K562 (cell line): ENCODE results near the gene GCSAM. TPM values are rescaled to one million over a fixed set of nuclear protein-coding genes. Genes with fewer than 3 reads are reported as not detected.

ENCODE experiments used
- PBX2 ChIP-seq, 2 experiments: IDR thresholded peaks in 1 of 2; conservative IDR thresholded peaks in 1 of 2; 2 replicates each; pipeline ENCODE4 v1.6.1; 2016; ENCODE audit warnings: low read depth in 2 of 2, mild to moderate bottlenecking in 1 of 2, missing compliant biosample characterization in 1 of 2, missing genetic modification characterization in 1 of 2, moderate library complexity in 1 of 2
- RAD21 ChIP-seq, 2 experiments: fragments of 250-450 bp in 1 of 2; fragments of 450-650 bp in 1 of 2; sonication (Bioruptor Pico) in 1 of 2; formaldehyde crosslinking in 1 of 2; IDR thresholded peaks in 1 of 2; conservative IDR thresholded peaks in 1 of 2; 2 replicates each; pipeline versions ENCODE4 v1.4.0 to v1.8.0; 2020 to 2022; ENCODE audit warnings: mild to moderate bottlenecking in 2 of 2, moderate library complexity in 1 of 2
- TAF15 ChIP-seq: fragments of 200-400 bp; formaldehyde crosslinking; IDR thresholded peaks from 2 replicates; pipeline ENCODE4 v1.6.1; 2017; ENCODE audit warnings: mild to moderate bottlenecking, low read depth, low read length, moderate library complexity
- ZNF589 ChIP-seq: fragments of 200-800 bp; sonication (Bioruptor generic); IDR thresholded peaks from 2 replicates; pipeline ENCODE4 v1.6.1; 2016; ENCODE audit warnings: low read depth, missing genetic modification characterization, missing compliant biosample characterization
- polyA plus RNA-seq, 8 experiments: library from polyadenylated mRNA; depleted of rRNA in 4 of 8; stranded (reverse) in 5 of 8; unstranded in 3 of 8; fragments of >200 nt; fragmentation: Nextera tagmentation in 2 of 8; fragmentation: Illumina TruSeq in 1 of 8; extraction: Ambion mirVana in 2 of 8; extraction: Trizol in 1 of 8; gene quantifications; 2 replicates each; pipeline versions ENCODE4 v1.2.1 to v1.2.3, GENCODE V29; 2011 to 2014; ENCODE audit warnings: inconsistent platforms in 1 of 8, missing spikeins in 1 of 8
- total RNA-seq, 7 experiments: library from RNA; depleted of rRNA in 6 of 7; stranded (reverse); fragments of >200 nt in 6 of 7; fragmentation: Illumina TruSeq in 2 of 7; extraction: Trizol in 2 of 7; gene quantifications; 2 replicates each; pipeline versions ENCODE4 v1.2.1 to v1.2.3, GENCODE V29; 2011 to 2021; ENCODE audit warnings: low replicate concordance in 1 of 7
- TF ChIP-seq, protein P1 (sequence below): fragments of 200-600 bp; sonication (generic); IDR thresholded peaks from one replicate; pipeline ENCODE4 v1.6.1; 2012; ENCODE audit warnings: mild to moderate bottlenecking, low read depth, low read length, inconsistent platforms
- TF ChIP-seq, protein P2 (sequence below), 3 experiments: fragments of 200-800 bp in 1 of 3; sonication (Bioruptor generic) in 1 of 3; sonication (generic) in 1 of 3; formaldehyde crosslinking in 1 of 3; IDR thresholded peaks; 2 replicates each; pipeline versions ENCODE4 v1.6.1 to v1.8.0; 2016 to 2022; ENCODE audit warnings: mild to moderate bottlenecking in 2 of 3, missing compliant biosample characterization in 2 of 3, missing genetic modification characterization in 2 of 3, missing genetic modification reagents in 1 of 3
- TF ChIP-seq, protein P3 (sequence below): sonication (generic); formaldehyde crosslinking; IDR thresholded peaks from 2 replicates; pipeline ENCODE4 v1.8.0; 2023; ENCODE audit warnings: mild to moderate bottlenecking, missing genetic modification reagents

Gene GCSAM
- total and polyA plus RNA-seq, 9 of the 15 experiments (the other 6 are each of a cell fraction or from before 2014, with no cell fraction given): 0.10 TPM; not detected in 8

GRCh38 chr3:112136959-112137693 lies 4.1 kb upstream of the GCSAM start (continued):
- TF ChIP-seq, protein P1, sequence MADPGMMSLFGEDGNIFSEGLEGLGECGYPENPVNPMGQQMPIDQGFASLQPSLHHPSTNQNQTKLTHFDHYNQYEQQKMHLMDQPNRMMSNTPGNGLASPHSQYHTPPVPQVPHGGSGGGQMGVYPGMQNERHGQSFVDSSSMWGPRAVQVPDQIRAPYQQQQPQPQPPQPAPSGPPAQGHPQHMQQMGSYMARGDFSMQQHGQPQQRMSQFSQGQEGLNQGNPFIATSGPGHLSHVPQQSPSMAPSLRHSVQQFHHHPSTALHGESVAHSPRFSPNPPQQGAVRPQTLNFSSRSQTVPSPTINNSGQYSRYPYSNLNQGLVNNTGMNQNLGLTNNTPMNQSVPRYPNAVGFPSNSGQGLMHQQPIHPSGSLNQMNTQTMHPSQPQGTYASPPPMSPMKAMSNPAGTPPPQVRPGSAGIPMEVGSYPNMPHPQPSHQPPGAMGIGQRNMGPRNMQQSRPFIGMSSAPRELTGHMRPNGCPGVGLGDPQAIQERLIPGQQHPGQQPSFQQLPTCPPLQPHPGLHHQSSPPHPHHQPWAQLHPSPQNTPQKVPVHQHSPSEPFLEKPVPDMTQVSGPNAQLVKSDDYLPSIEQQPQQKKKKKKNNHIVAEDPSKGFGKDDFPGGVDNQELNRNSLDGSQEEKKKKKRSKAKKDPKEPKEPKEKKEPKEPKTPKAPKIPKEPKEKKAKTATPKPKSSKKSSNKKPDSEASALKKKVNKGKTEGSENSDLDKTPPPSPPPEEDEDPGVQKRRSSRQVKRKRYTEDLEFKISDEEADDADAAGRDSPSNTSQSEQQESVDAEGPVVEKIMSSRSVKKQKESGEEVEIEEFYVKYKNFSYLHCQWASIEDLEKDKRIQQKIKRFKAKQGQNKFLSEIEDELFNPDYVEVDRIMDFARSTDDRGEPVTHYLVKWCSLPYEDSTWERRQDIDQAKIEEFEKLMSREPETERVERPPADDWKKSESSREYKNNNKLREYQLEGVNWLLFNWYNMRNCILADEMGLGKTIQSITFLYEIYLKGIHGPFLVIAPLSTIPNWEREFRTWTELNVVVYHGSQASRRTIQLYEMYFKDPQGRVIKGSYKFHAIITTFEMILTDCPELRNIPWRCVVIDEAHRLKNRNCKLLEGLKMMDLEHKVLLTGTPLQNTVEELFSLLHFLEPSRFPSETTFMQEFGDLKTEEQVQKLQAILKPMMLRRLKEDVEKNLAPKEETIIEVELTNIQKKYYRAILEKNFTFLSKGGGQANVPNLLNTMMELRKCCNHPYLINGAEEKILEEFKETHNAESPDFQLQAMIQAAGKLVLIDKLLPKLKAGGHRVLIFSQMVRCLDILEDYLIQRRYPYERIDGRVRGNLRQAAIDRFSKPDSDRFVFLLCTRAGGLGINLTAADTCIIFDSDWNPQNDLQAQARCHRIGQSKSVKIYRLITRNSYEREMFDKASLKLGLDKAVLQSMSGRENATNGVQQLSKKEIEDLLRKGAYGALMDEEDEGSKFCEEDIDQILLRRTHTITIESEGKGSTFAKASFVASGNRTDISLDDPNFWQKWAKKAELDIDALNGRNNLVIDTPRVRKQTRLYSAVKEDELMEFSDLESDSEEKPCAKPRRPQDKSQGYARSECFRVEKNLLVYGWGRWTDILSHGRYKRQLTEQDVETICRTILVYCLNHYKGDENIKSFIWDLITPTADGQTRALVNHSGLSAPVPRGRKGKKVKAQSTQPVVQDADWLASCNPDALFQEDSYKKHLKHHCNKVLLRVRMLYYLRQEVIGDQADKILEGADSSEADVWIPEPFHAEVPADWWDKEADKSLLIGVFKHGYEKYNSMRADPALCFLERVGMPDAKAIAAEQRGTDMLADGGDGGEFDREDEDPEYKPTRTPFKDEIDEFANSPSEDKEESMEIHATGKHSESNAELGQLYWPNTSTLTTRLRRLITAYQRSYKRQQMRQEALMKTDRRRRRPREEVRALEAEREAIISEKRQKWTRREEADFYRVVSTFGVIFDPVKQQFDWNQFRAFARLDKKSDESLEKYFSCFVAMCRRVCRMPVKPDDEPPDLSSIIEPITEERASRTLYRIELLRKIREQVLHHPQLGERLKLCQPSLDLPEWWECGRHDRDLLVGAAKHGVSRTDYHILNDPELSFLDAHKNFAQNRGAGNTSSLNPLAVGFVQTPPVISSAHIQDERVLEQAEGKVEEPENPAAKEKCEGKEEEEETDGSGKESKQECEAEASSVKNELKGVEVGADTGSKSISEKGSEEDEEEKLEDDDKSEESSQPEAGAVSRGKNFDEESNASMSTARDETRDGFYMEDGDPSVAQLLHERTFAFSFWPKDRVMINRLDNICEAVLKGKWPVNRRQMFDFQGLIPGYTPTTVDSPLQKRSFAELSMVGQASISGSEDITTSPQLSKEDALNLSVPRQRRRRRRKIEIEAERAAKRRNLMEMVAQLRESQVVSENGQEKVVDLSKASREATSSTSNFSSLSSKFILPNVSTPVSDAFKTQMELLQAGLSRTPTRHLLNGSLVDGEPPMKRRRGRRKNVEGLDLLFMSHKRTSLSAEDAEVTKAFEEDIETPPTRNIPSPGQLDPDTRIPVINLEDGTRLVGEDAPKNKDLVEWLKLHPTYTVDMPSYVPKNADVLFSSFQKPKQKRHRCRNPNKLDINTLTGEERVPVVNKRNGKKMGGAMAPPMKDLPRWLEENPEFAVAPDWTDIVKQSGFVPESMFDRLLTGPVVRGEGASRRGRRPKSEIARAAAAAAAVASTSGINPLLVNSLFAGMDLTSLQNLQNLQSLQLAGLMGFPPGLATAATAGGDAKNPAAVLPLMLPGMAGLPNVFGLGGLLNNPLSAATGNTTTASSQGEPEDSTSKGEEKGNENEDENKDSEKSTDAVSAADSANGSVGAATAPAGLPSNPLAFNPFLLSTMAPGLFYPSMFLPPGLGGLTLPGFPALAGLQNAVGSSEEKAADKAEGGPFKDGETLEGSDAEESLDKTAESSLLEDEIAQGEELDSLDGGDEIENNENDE: no peak
- TF ChIP-seq, protein P2, sequence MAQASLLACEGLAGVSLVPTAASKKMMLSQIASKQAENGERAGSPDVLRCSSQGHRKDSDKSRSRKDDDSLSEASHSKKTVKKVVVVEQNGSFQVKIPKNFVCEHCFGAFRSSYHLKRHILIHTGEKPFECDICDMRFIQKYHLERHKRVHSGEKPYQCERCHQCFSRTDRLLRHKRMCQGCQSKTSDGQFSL (CRISPR knock-in tag; IDR thresholded peaks at IDR 0.05): no peak
- TF ChIP-seq, protein P2 (tag; IDR thresholded peaks at IDR 0.05): no peak
- TF ChIP-seq, protein P3, sequence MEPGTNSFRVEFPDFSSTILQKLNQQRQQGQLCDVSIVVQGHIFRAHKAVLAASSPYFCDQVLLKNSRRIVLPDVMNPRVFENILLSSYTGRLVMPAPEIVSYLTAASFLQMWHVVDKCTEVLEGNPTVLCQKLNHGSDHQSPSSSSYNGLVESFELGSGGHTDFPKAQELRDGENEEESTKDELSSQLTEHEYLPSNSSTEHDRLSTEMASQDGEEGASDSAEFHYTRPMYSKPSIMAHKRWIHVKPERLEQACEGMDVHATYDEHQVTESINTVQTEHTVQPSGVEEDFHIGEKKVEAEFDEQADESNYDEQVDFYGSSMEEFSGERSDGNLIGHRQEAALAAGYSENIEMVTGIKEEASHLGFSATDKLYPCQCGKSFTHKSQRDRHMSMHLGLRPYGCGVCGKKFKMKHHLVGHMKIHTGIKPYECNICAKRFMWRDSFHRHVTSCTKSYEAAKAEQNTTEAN: no peak
- TF ChIP-seq RAD21 (CRISPR knock-in tag; conservative IDR thresholded peaks at IDR 0.05 in 1 of 2, IDR thresholded peaks at IDR 0.05 in 1 of 2): peak in 1 of 2 experiments; percentile 63; a peak in 3 of 4 replicates
- no peak for TF ChIP-seq TAF15
- no peak for TF ChIP-seq ZNF589
- TF ChIP-seq PBX2 (CRISPR knock-in tag; IDR thresholded peaks at IDR 0.05; ENCODE audit: low read depth): no peak
- TF ChIP-seq PBX2 (tag; conservative IDR thresholded peaks at IDR 0.05; ENCODE audit: low read depth): peak; percentile 86
